SK-N-SH (cell line): ENCODE data around the gene GPC5. TPM values are rescaled to one million over a fixed set of nuclear protein-coding genes. Genes with fewer than 3 reads are reported as not detected.

Experiments
- CTCF ChIA-PET: fragments of 300-600, 350-600 bp; formaldehyde crosslinking; extraction: SDS; loops from one replicate; lab custom pipeline; 2021; lab: Yijun Ruan, JAX
- POLR2A ChIA-PET: fragments of 350-600 bp; sonication (Branson Sonifier 250); formaldehyde crosslinking; extraction: SDS; loops from one replicate; lab custom pipeline; 2020; ENCODE audit warnings: antibody characterized with exemption, inconsistent platforms; lab: Yijun Ruan, JAX
- DNase-seq: peaks from one replicate; pipeline ENCODE4 v3.0.0; 2012
- H2AFZ ChIP-seq: fragments of 200-600 bp; sonication (generic); 2 replicates; pipeline ENCODE4 v1.8.1; 2016; ENCODE audit warnings: antibody characterized with exemption, mild to moderate bottlenecking, low read depth
- H3F3A ChIP-seq: fragments of 200-600 bp; sonication (generic); replicated peaks from 2 replicates; pipeline ENCODE3; 2016; ENCODE audit warnings: antibody characterized with exemption, mild to moderate bottlenecking; ENCODE audit not compliant: insufficient read depth
- H3K27ac ChIP-seq, 2 experiments: fragments of 200-500 bp in 1 of 2; fragments of 200-600 bp in 1 of 2; sonication (Bioruptor generic) in 1 of 2; sonication (generic), shearing (Covaris generic) in 1 of 2; 2 replicates each; pipeline versions ENCODE4 v1.5.1 to v1.6.1; 2014 to 2016; ENCODE audit warnings: low read depth in 2 of 2, inconsistent platforms in 1 of 2, low read length in 1 of 2, mild to moderate bottlenecking in 1 of 2, mixed read lengths in 1 of 2
- H3K27me3 ChIP-seq: fragments of 200-600 bp; sonication (generic), shearing (Covaris generic); 2 replicates; pipeline ENCODE4 v1.6.1; 2016; ENCODE audit warnings: mixed run types; ENCODE audit not compliant: insufficient read depth
- H3K36me3 ChIP-seq, 2 experiments: fragments of 200-500 bp in 1 of 2; fragments of 200-600 bp in 1 of 2; sonication (Bioruptor generic) in 1 of 2; sonication (generic) in 1 of 2; replicated peaks in 1 of 2; 2 replicates each; pipeline versions ENCODE3 to v1.5.1; 2014 to 2016; ENCODE audit warnings: low read length in 1 of 2, mild to moderate bottlenecking in 1 of 2; ENCODE audit not compliant: insufficient read depth in 2 of 2, control insufficient read depth in 1 of 2
- H3K4me1 ChIP-seq, 2 experiments: fragments of 200-500 bp in 1 of 2; fragments of 200-600 bp in 1 of 2; sonication (Bioruptor generic) in 1 of 2; sonication (generic), shearing (Covaris generic) in 1 of 2; 2 replicates each; pipeline versions ENCODE4 v1.5.1 to v1.6.1; 2014 to 2016; ENCODE audit warnings: low read depth in 1 of 2, low read length in 1 of 2, mixed run types in 1 of 2; ENCODE audit not compliant: insufficient read depth in 2 of 2, control insufficient read depth in 1 of 2
- H3K4me2 ChIP-seq: fragments of 200-600 bp; sonication (generic), shearing (Covaris generic); 2 replicates; pipeline ENCODE4 v1.6.1; 2017; ENCODE audit warnings: mixed run types
- H3K4me3 ChIP-seq, 2 experiments: fragments of 200-500 bp in 1 of 2; fragments of 200-600 bp in 1 of 2; sonication (Bioruptor generic) in 1 of 2; sonication (generic), shearing (Covaris generic) in 1 of 2; 2 replicates each; pipeline versions ENCODE4 v1.5.1 to v1.8.1; 2014 to 2016; ENCODE audit warnings: low read depth in 2 of 2, inconsistent platforms in 1 of 2, low read length in 1 of 2, mild to moderate bottlenecking in 1 of 2, mixed read lengths in 1 of 2, moderate library complexity in 1 of 2
- H3K79me2 ChIP-seq: fragments of 200-600 bp; sonication (generic); 2 replicates; pipeline ENCODE4 v1.8.1; 2017; ENCODE audit warnings: mild to moderate bottlenecking; ENCODE audit not compliant: insufficient read depth
- H3K9ac ChIP-seq: fragments of 200-600 bp; sonication (generic); 2 replicates; pipeline ENCODE4 v1.6.1; 2017; ENCODE audit warnings: mixed run types
- H3K9me2 ChIP-seq: fragments of 200-600 bp; sonication (generic); 2 replicates; pipeline ENCODE4 v1.6.1; 2017; ENCODE audit warnings: mixed run types
- H3K9me3 ChIP-seq: fragments of 200-600 bp; sonication (generic); 2 replicates; pipeline ENCODE4 v1.6.1; 2017; ENCODE audit warnings: mixed run types, mild to moderate bottlenecking, moderate library complexity
- H4K20me1 ChIP-seq: fragments of 200-600 bp; sonication (generic); 2 replicates; pipeline ENCODE4 v1.6.1; 2017; ENCODE audit warnings: mild to moderate bottlenecking, mixed run types; ENCODE audit not compliant: insufficient read depth
- ELF1 ChIP-seq: IDR thresholded peaks from 2 replicates; pipeline ENCODE4 v1.4.0; 2012
- FOSL2 ChIP-seq: IDR thresholded peaks from 2 replicates; pipeline ENCODE4 v1.4.0; 2012; ENCODE audit warnings: low read depth, mild to moderate bottlenecking, moderate library complexity, borderline replicate concordance
- FOXM1 ChIP-seq: IDR thresholded peaks from 2 replicates; pipeline ENCODE4 v1.4.0; 2012; ENCODE audit warnings: low read depth, mild to moderate bottlenecking
- GABPA ChIP-seq: IDR thresholded peaks from 2 replicates; pipeline ENCODE4 v1.4.0; 2012; ENCODE audit warnings: low read depth, mild to moderate bottlenecking
- GATA2 ChIP-seq: sonication (generic); formaldehyde crosslinking; IDR thresholded peaks from 2 replicates; pipeline ENCODE4 v1.5.0; 2020; ENCODE audit warnings: mild to moderate bottlenecking, missing genetic modification reagents
- JUND ChIP-seq: IDR thresholded peaks from 2 replicates; pipeline ENCODE4 v1.4.0; 2012
- MEF2A ChIP-seq: IDR thresholded peaks from 2 replicates; pipeline ENCODE4 v1.4.0; 2012; ENCODE audit warnings: low read depth, borderline replicate concordance
- MXI1 ChIP-seq: IDR thresholded peaks from 2 replicates; pipeline ENCODE4 v1.6.1; 2012; ENCODE audit warnings: mild to moderate bottlenecking, low read depth, low read length, improper control_type of control experiment
- NRF1 ChIP-seq: IDR thresholded peaks from 2 replicates; pipeline ENCODE4 v1.6.1; 2012; ENCODE audit warnings: low read depth, mild to moderate bottlenecking, low read length
- POLR2AphosphoS5 ChIP-seq: IDR thresholded peaks from 2 replicates; pipeline ENCODE4 v1.6.1; 2012; ENCODE audit warnings: low read depth, low read length
- TAF1 ChIP-seq: IDR thresholded peaks from 2 replicates; pipeline ENCODE4 v1.6.1; 2012; ENCODE audit warnings: low read depth, mild to moderate bottlenecking, low read length, moderate library complexity, borderline replicate concordance
- TCF12 ChIP-seq: IDR thresholded peaks from 2 replicates; pipeline ENCODE4 v1.4.0; 2012
- YY1 ChIP-seq: IDR thresholded peaks from 2 replicates; pipeline ENCODE4 v1.4.0; 2012; ENCODE audit warnings: low read depth, mild to moderate bottlenecking
- polyA plus RNA-seq, 3 experiments: library from polyadenylated mRNA; depleted of rRNA; stranded (reverse); fragments of >200 nt; gene quantifications; 2 replicates each; pipeline ENCODE4 v1.2.3, GENCODE V29; 2012
- TF ChIP-seq, protein P1 (sequence below): fragments of 200-600 bp; sonication (generic); IDR thresholded peaks from 2 replicates; pipeline ENCODE4 v1.6.1; 2017; ENCODE audit warnings: antibody characterized with exemption, mild to moderate bottlenecking, moderate library complexity
- TF ChIP-seq, protein P2 (sequence below): IDR thresholded peaks from 2 replicates; pipeline ENCODE4 v1.4.0; 2012; ENCODE audit warnings: low read depth, borderline replicate concordance
- TF ChIP-seq, protein P3 (sequence below): IDR thresholded peaks from 2 replicates; pipeline ENCODE4 v1.4.0; 2012; ENCODE audit warnings: low read depth, borderline replicate concordance
- TF ChIP-seq, protein P4 (sequence below): IDR thresholded peaks from 2 replicates; pipeline ENCODE4 v1.4.0; 2012; ENCODE audit warnings: low read depth
- TF ChIP-seq, protein P5 (sequence below): fragments of 150-350 bp; IDR thresholded peaks from 2 replicates; pipeline ENCODE4 v1.6.1; 2016; ENCODE audit warnings: mild to moderate bottlenecking, low read depth, low read length
- TF ChIP-seq, protein P6 (sequence below): IDR thresholded peaks from 2 replicates; pipeline ENCODE4; 2012

GPC5 gene
- polyA plus RNA-seq, 1 of the 3 experiments (the other 2 are of a cell fraction), result 0.03 TPM

DNA sequence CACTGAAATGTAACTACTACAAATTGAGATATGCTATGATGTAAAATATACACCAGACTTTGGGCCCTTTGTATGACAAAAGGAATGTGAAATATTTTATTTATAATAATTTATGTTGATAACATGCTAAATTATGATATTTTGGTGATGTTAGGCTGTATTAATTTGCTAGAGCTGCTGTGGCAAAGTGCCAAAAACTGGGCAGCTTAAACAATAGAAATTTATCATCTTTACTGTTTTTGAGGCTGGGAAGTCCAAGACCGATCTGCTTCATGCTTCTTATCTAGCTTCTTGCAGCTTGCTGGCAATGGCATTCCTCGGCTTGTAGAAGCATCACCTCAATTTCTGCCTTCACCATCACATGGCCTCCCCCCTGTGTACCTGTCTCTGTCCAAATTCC, 245.0 kb downstream of the GPC5 start (continued):
- TF ChIP-seq, protein P1, sequence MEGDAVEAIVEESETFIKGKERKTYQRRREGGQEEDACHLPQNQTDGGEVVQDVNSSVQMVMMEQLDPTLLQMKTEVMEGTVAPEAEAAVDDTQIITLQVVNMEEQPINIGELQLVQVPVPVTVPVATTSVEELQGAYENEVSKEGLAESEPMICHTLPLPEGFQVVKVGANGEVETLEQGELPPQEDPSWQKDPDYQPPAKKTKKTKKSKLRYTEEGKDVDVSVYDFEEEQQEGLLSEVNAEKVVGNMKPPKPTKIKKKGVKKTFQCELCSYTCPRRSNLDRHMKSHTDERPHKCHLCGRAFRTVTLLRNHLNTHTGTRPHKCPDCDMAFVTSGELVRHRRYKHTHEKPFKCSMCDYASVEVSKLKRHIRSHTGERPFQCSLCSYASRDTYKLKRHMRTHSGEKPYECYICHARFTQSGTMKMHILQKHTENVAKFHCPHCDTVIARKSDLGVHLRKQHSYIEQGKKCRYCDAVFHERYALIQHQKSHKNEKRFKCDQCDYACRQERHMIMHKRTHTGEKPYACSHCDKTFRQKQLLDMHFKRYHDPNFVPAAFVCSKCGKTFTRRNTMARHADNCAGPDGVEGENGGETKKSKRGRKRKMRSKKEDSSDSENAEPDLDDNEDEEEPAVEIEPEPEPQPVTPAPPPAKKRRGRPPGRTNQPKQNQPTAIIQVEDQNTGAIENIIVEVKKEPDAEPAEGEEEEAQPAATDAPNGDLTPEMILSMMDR, result no peak
- TF ChIP-seq NRF1 (no peak), MEF2A (no peak), POLR2AphosphoS5 (no peak), FOXM1 (no peak), ELF1 (no peak)

DNA sequence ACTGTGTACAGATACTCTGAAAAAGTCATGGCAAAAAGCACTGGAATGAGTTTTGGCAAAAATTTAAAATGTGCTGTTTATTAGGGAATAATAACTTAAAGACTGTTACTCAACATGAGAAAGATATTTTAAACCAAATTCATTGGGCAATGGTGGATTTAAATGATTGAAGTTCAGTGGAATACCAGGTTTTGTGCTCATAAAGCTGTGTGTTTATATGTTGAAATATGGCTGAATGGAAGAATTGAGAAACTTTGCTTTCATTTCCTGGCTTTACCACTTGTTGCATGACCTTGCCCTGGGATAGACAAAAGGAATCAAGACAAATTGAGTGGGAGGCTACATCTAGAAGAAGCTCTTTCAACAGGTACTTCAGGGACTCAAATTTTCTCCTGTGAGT, 246.4 kb downstream of the GPC5 start:
- Histone ChIP-seq H3K4me3 (no peak overlapping the region), H4K20me1 (no peaks in the 10 kb centered on the region), H3K4me1 (peaks cover 0 to 3% of the 10 kb centered on the region in 2 experiments; a peak in 1 of 4 replicates), H3K36me3 (no peaks in the 10 kb centered on the region), H3K9ac (no peak overlapping the region), H3K27ac (no peak overlapping the region), H3K4me2 (no peak overlapping the region), H3K9me3 (no peaks in the 10 kb centered on the region), H3K27me3 (no peaks in the 10 kb centered on the region), H2AFZ (no peak overlapping the region), H3F3A (no peaks in the 10 kb centered on the region), H3K9me2 (no peaks in the 10 kb centered on the region), H3K79me2 (no peaks in the 10 kb centered on the region)
- CTCF ChIA-PET, result no interaction called here
- POLR2A ChIA-PET, result no interaction called here
- no peak for TF ChIP-seq TCF12
- TF ChIP-seq TAF1, result no peak
- TF ChIP-seq, protein P1, result no peak
- TF ChIP-seq, protein P2, sequence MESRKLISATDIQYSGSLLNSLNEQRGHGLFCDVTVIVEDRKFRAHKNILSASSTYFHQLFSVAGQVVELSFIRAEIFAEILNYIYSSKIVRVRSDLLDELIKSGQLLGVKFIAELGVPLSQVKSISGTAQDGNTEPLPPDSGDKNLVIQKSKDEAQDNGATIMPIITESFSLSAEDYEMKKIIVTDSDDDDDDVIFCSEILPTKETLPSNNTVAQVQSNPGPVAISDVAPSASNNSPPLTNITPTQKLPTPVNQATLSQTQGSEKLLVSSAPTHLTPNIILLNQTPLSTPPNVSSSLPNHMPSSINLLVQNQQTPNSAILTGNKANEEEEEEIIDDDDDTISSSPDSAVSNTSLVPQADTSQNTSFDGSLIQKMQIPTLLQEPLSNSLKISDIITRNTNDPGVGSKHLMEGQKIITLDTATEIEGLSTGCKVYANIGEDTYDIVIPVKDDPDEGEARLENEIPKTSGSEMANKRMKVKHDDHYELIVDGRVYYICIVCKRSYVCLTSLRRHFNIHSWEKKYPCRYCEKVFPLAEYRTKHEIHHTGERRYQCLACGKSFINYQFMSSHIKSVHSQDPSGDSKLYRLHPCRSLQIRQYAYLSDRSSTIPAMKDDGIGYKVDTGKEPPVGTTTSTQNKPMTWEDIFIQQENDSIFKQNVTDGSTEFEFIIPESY, result no peak
- TF ChIP-seq, protein P3, sequence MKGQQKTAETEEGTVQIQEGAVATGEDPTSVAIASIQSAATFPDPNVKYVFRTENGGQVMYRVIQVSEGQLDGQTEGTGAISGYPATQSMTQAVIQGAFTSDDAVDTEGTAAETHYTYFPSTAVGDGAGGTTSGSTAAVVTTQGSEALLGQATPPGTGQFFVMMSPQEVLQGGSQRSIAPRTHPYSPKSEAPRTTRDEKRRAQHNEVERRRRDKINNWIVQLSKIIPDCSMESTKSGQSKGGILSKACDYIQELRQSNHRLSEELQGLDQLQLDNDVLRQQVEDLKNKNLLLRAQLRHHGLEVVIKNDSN, result no peak
- no peak for TF ChIP-seq JUND
- TF ChIP-seq GABPA, result no peak
- TF ChIP-seq GATA2 (CRISPR knock-in tag), result no peak
- TF ChIP-seq ELF1, result no peak
- TF ChIP-seq YY1, result no peak
- TF ChIP-seq, protein P4, sequence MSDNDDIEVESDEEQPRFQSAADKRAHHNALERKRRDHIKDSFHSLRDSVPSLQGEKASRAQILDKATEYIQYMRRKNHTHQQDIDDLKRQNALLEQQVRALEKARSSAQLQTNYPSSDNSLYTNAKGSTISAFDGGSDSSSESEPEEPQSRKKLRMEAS, result no peak
- no peak for TF ChIP-seq MXI1
- TF ChIP-seq, protein P5, sequence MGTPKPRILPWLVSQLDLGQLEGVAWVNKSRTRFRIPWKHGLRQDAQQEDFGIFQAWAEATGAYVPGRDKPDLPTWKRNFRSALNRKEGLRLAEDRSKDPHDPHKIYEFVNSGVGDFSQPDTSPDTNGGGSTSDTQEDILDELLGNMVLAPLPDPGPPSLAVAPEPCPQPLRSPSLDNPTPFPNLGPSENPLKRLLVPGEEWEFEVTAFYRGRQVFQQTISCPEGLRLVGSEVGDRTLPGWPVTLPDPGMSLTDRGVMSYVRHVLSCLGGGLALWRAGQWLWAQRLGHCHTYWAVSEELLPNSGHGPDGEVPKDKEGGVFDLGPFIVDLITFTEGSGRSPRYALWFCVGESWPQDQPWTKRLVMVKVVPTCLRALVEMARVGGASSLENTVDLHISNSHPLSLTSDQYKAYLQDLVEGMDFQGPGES, result no peak
- no peak for TF ChIP-seq FOXM1
- TF ChIP-seq FOSL2, result no peak
- TF ChIP-seq, protein P6, sequence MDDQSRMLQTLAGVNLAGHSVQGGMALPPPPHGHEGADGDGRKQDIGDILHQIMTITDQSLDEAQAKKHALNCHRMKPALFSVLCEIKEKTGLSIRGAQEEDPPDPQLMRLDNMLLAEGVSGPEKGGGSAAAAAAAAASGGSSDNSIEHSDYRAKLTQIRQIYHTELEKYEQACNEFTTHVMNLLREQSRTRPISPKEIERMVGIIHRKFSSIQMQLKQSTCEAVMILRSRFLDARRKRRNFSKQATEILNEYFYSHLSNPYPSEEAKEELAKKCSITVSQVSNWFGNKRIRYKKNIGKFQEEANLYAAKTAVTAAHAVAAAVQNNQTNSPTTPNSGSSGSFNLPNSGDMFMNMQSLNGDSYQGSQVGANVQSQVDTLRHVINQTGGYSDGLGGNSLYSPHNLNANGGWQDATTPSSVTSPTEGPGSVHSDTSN, result no peak
- DNase-seq, result no peak
